K562 (cell line): ENCODE data around the gene ARMC9. TPM values are rescaled to one million over a fixed set of nuclear protein-coding genes. Genes with fewer than 3 reads are reported as not detected.
A peak's percentile ranks its signal among the peaks of the same experiment; 100 is the strongest.

Source experiments
- ELF1 ChIP-seq: fragments of 200-800 bp; sonication (Bioruptor generic); IDR thresholded peaks from 2 replicates; pipeline ENCODE4 v1.6.1; 2016; ENCODE audit warnings: missing genetic modification characterization, missing compliant biosample characterization
- HNRNPL ChIP-seq: fragments of 200-400 bp; formaldehyde crosslinking; IDR thresholded peaks from 2 replicates; pipeline ENCODE4 v1.6.1; 2017; ENCODE audit warnings: low read depth, mild to moderate bottlenecking, low read length
- L3MBTL2 ChIP-seq: fragments of 450-650 bp; IDR thresholded peaks from 2 replicates; pipeline ENCODE4 v1.6.1; 2016; ENCODE audit warnings: mild to moderate bottlenecking, moderate library complexity
- POLR2H ChIP-seq: IDR thresholded peaks from 2 replicates; pipeline ENCODE4 v1.6.1; 2016; ENCODE audit warnings: missing genetic modification characterization, low read depth, mild to moderate bottlenecking, control low read depth, missing compliant biosample characterization, moderate library complexity
- SPI1 ChIP-seq: IDR thresholded peaks from 2 replicates; pipeline ENCODE4 v1.6.1; 2011; ENCODE audit warnings: low read depth, low read length, control low read depth, borderline replicate concordance
- ZFX ChIP-seq: sonication (generic); formaldehyde crosslinking; IDR thresholded peaks from 2 replicates; pipeline ENCODE4 v1.8.0; 2022; ENCODE audit warnings: mild to moderate bottlenecking, missing genetic modification reagents, moderate library complexity
- ZNF121 ChIP-seq: sonication (generic); formaldehyde crosslinking; conservative IDR thresholded peaks from 2 replicates; pipeline ENCODE4 v1.8.0; 2022; ENCODE audit warnings: missing genetic modification reagents
- ZNF133 ChIP-seq: fragments of 250-450 bp; sonication (Bioruptor Pico); IDR thresholded peaks from 2 replicates; pipeline ENCODE4 v1.4.0; 2020; ENCODE audit warnings: mild to moderate bottlenecking
- ZNF146 ChIP-seq: IDR thresholded peaks from one replicate; pipeline ENCODE4 v1.6.1; 2018; ENCODE audit warnings: missing compliant biosample characterization; ENCODE audit not compliant: unreplicated experiment
- ZNF263 ChIP-seq: sonication (generic); formaldehyde crosslinking; IDR thresholded peaks from 2 replicates; pipeline ENCODE4 v1.8.0; 2022; ENCODE audit warnings: mild to moderate bottlenecking, missing genetic modification reagents, borderline replicate concordance
- polyA plus RNA-seq, 8 experiments: library from polyadenylated mRNA; depleted of rRNA in 4 of 8; stranded (reverse) in 5 of 8; unstranded in 3 of 8; fragments of >200 nt; fragmentation: Nextera tagmentation in 2 of 8; fragmentation: Illumina TruSeq in 1 of 8; extraction: Ambion mirVana in 2 of 8; extraction: Trizol in 1 of 8; gene quantifications; 2 replicates each; pipeline versions ENCODE4 v1.2.1 to v1.2.3, GENCODE V29; 2011 to 2014; ENCODE audit warnings: inconsistent platforms in 1 of 8, missing spikeins in 1 of 8
- total RNA-seq, 7 experiments: library from RNA; depleted of rRNA in 6 of 7; stranded (reverse); fragments of >200 nt in 6 of 7; fragmentation: Illumina TruSeq in 2 of 7; extraction: Trizol in 2 of 7; gene quantifications; 2 replicates each; pipeline versions ENCODE4 v1.2.1 to v1.2.3, GENCODE V29; 2011 to 2021; ENCODE audit warnings: low replicate concordance in 1 of 7
- TF ChIP-seq, protein P1 (sequence below): fragments of 450-650 bp; IDR thresholded peaks from one replicate; pipeline ENCODE4 v1.6.1; 2018; ENCODE audit warnings: mild to moderate bottlenecking, moderate library complexity; ENCODE audit not compliant: partially characterized antibody
- TF ChIP-seq, protein P2 (sequence below): fragments of 250-450 bp; sonication (Bioruptor Pico); IDR thresholded peaks from 2 replicates; pipeline ENCODE4 v1.4.0; 2020; ENCODE audit warnings: borderline replicate concordance
- TF ChIP-seq, protein P3 (sequence below): fragments of 250-450 bp; sonication (Bioruptor Pico); IDR thresholded peaks from 2 replicates; pipeline ENCODE4 v1.4.0; 2020; ENCODE audit warnings: mild to moderate bottlenecking, moderate library complexity, borderline replicate concordance
- TF ChIP-seq, protein P4 (sequence below): sonication (generic); formaldehyde crosslinking; IDR thresholded peaks from 2 replicates; pipeline ENCODE4 v1.8.0; 2023; ENCODE audit warnings: missing genetic modification reagents, mild to moderate bottlenecking, borderline replicate concordance

The ARMC9 gene
- total and polyA plus RNA-seq, 9 of the 15 experiments (the other 6 are each of a cell fraction or from before 2014, with no cell fraction given), result 0.36 to 2.3 (median 1.1) TPM

DNA sequence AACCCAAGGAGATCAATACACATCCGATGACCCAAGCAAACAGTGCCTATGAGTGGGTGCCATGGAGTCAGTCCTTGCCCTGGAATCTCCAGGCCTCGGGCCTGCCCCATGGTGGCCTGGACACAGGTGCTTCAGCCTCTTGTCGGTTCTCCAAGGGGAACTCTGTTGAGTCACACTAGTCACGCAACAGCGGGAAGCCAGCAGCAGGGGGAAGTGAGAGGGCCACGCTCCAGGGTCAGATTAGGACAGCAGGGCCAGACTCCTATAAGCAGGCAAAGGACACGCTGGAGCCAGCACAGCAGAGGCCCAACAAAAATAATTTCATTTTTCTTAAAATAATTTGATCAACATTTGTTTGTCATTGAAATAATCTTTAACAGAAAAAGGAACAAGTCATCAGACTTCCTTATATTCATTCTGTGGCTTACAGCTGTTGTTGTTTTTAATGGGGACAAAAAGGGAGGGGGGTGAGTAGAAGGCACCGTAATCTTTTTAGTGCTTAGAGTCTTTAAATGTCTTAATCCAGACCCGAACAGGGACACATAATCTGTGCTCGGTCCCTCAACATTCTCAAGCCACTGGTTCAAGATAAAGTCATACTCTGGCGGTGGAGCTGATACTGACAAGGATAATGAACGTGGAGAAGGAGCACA, 16.4 kb upstream of the ARMC9 start (continued):
- TF ChIP-seq, protein P1, sequence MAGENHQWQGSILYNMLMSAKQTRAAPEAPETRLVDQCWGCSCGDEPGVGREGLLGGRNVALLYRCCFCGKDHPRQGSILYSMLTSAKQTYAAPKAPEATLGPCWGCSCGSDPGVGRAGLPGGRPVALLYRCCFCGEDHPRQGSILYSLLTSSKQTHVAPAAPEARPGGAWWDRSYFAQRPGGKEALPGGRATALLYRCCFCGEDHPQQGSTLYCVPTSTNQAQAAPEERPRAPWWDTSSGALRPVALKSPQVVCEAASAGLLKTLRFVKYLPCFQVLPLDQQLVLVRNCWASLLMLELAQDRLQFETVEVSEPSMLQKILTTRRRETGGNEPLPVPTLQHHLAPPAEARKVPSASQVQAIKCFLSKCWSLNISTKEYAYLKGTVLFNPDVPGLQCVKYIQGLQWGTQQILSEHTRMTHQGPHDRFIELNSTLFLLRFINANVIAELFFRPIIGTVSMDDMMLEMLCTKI, result no peak
- TF ChIP-seq ZFX (CRISPR knock-in tag), result peak; percentile 42; the same call in 1 of the 2 replicates
- TF ChIP-seq ZNF263 (CRISPR knock-in tag), result no peak
- peak; percentile 22; the same call in 1 of the 2 replicates for TF ChIP-seq ZNF121
- TF ChIP-seq HNRNPL, result no peak
- TF ChIP-seq, protein P2, sequence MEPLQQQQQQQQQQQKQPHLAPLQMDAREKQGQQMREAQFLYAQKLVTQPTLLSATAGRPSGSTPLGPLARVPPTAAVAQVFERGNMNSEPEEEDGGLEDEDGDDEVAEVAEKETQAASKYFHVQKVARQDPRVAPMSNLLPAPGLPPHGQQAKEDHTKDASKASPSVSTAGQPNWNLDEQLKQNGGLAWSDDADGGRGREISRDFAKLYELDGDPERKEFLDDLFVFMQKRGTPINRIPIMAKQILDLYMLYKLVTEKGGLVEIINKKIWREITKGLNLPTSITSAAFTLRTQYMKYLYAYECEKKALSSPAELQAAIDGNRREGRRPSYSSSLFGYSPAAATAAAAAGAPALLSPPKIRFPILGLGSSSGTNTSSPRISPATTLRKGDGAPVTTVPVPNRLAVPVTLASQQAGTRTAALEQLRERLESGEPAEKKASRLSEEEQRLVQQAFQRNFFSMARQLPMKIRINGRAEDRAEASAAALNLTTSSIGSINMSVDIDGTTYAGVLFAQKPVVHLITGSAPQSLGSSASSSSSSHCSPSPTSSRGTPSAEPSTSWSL (CRISPR knock-in tag), result no peak
- no peak for TF ChIP-seq ZNF146 (CRISPR knock-in tag)
- 0 out of 2 replicates have a peak, but pooled peaks have one; percentile 30 for TF ChIP-seq ELF1 (tag)
- TF ChIP-seq ZNF133 (CRISPR knock-in tag), result no peak
- TF ChIP-seq POLR2H (tag), result no peak
- peak; percentile 60; the same call in 1 of the 2 replicates for TF ChIP-seq SPI1
- TF ChIP-seq, protein P3, sequence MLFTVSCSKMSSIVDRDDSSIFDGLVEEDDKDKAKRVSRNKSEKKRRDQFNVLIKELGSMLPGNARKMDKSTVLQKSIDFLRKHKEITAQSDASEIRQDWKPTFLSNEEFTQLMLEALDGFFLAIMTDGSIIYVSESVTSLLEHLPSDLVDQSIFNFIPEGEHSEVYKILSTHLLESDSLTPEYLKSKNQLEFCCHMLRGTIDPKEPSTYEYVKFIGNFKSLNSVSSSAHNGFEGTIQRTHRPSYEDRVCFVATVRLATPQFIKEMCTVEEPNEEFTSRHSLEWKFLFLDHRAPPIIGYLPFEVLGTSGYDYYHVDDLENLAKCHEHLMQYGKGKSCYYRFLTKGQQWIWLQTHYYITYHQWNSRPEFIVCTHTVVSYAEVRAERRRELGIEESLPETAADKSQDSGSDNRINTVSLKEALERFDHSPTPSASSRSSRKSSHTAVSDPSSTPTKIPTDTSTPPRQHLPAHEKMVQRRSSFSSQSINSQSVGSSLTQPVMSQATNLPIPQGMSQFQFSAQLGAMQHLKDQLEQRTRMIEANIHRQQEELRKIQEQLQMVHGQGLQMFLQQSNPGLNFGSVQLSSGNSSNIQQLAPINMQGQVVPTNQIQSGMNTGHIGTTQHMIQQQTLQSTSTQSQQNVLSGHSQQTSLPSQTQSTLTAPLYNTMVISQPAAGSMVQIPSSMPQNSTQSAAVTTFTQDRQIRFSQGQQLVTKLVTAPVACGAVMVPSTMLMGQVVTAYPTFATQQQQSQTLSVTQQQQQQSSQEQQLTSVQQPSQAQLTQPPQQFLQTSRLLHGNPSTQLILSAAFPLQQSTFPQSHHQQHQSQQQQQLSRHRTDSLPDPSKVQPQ (CRISPR knock-in tag), result no peak
- peak; percentile 85 for TF ChIP-seq L3MBTL2
- TF ChIP-seq, protein P4, sequence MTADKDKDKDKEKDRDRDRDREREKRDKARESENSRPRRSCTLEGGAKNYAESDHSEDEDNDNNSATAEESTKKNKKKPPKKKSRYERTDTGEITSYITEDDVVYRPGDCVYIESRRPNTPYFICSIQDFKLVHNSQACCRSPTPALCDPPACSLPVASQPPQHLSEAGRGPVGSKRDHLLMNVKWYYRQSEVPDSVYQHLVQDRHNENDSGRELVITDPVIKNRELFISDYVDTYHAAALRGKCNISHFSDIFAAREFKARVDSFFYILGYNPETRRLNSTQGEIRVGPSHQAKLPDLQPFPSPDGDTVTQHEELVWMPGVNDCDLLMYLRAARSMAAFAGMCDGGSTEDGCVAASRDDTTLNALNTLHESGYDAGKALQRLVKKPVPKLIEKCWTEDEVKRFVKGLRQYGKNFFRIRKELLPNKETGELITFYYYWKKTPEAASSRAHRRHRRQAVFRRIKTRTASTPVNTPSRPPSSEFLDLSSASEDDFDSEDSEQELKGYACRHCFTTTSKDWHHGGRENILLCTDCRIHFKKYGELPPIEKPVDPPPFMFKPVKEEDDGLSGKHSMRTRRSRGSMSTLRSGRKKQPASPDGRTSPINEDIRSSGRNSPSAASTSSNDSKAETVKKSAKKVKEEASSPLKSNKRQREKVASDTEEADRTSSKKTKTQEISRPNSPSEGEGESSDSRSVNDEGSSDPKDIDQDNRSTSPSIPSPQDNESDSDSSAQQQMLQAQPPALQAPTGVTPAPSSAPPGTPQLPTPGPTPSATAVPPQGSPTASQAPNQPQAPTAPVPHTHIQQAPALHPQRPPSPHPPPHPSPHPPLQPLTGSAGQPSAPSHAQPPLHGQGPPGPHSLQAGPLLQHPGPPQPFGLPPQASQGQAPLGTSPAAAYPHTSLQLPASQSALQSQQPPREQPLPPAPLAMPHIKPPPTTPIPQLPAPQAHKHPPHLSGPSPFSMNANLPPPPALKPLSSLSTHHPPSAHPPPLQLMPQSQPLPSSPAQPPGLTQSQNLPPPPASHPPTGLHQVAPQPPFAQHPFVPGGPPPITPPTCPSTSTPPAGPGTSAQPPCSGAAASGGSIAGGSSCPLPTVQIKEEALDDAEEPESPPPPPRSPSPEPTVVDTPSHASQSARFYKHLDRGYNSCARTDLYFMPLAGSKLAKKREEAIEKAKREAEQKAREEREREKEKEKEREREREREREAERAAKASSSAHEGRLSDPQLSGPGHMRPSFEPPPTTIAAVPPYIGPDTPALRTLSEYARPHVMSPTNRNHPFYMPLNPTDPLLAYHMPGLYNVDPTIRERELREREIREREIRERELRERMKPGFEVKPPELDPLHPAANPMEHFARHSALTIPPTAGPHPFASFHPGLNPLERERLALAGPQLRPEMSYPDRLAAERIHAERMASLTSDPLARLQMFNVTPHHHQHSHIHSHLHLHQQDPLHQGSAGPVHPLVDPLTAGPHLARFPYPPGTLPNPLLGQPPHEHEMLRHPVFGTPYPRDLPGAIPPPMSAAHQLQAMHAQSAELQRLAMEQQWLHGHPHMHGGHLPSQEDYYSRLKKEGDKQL, result no peak
